K562 (cell line): ENCODE data around the gene MON2. TPM values are rescaled to one million over a fixed set of nuclear protein-coding genes. Genes with fewer than 3 reads are reported as not detected.

Experiments
- ARID1B ChIP-seq: fragments of 450-650 bp; IDR thresholded peaks from 2 replicates; pipeline ENCODE4 v1.6.1; 2016; ENCODE audit warnings: antibody characterized with exemption, mild to moderate bottlenecking, inconsistent platforms
- ARID3B ChIP-seq: fragments of 250-450 bp; sonication (Bioruptor Pico); IDR thresholded peaks from 2 replicates; pipeline ENCODE4 v1.4.0; 2020; ENCODE audit warnings: borderline replicate concordance
- CBFA2T3 ChIP-seq: fragments of 450-650 bp; IDR thresholded peaks from 2 replicates; pipeline ENCODE4 v1.6.1; 2017
- CTBP1 ChIP-seq: fragments of 450-650 bp; IDR thresholded peaks from 2 replicates; pipeline ENCODE4 v1.6.1; 2016; ENCODE audit warnings: borderline replicate concordance
- ELF1 ChIP-seq: fragments of 200-800 bp; sonication (Bioruptor generic); IDR thresholded peaks from 2 replicates; pipeline ENCODE4 v1.6.1; 2016; ENCODE audit warnings: missing genetic modification characterization, missing compliant biosample characterization
- GATA2 ChIP-seq: sonication (generic); formaldehyde crosslinking; IDR thresholded peaks from 2 replicates; pipeline ENCODE4 v1.4.0; 2020; ENCODE audit warnings: mild to moderate bottlenecking, missing genetic modification reagents
- KDM5B ChIP-seq: fragments of 200-600 bp; sonication (generic); IDR thresholded peaks from 2 replicates; pipeline ENCODE4 v1.6.1; 2012; ENCODE audit warnings: low read depth, mild to moderate bottlenecking, moderate library complexity, low read length, control low read depth, inconsistent platforms; ENCODE audit not compliant: insufficient replicate concordance
- SMARCA4 ChIP-seq: fragments of 450-650 bp; IDR thresholded peaks from 2 replicates; pipeline ENCODE4 v1.6.1; 2016
- SOX6 ChIP-seq: fragments of 450-650 bp; IDR thresholded peaks from 2 replicates; pipeline ENCODE4 v1.6.1; 2014; ENCODE audit warnings: mild to moderate bottlenecking
- SP1 ChIP-seq: sonication (generic); formaldehyde crosslinking; IDR thresholded peaks from 2 replicates; pipeline ENCODE4 v1.8.1; 2022; ENCODE audit warnings: mild to moderate bottlenecking, missing genetic modification reagents
- TCF7 ChIP-seq: sonication (generic); IDR thresholded peaks from 2 replicates; pipeline ENCODE4 v1.6.1; 2016; ENCODE audit warnings: antibody characterized with exemption, borderline replicate concordance
- TEAD4 ChIP-seq, 2 experiments: sonication (generic) in 1 of 2; formaldehyde crosslinking in 1 of 2; IDR thresholded peaks; 2 replicates each; pipeline versions ENCODE4 v1.6.1 to v1.8.0; 2012 to 2022; ENCODE audit warnings: borderline replicate concordance in 1 of 2, inconsistent platforms in 1 of 2, low read length in 1 of 2, mild to moderate bottlenecking in 1 of 2, missing genetic modification reagents in 1 of 2
- TFAM ChIP-seq: fragments of 250-450 bp; sonication (Bioruptor Pico); conservative IDR thresholded peaks from 2 replicates; pipeline ENCODE4 v1.5.0; 2021; ENCODE audit warnings: mild to moderate bottlenecking, moderate library complexity
- ZBTB43 ChIP-seq: sonication (generic); formaldehyde crosslinking; IDR thresholded peaks from 2 replicates; pipeline ENCODE4 v1.8.0; 2023; ENCODE audit warnings: mild to moderate bottlenecking, missing genetic modification reagents
- ZNF197 ChIP-seq: fragments of 200-800 bp; sonication (Bioruptor generic); IDR thresholded peaks from 2 replicates; pipeline ENCODE4 v1.6.1; 2016; ENCODE audit warnings: low read depth, missing genetic modification characterization, missing compliant biosample characterization
- polyA plus RNA-seq, 8 experiments: library from polyadenylated mRNA; depleted of rRNA in 4 of 8; stranded (reverse) in 5 of 8; unstranded in 3 of 8; fragments of >200 nt; fragmentation: Nextera tagmentation in 2 of 8; fragmentation: Illumina TruSeq in 1 of 8; extraction: Ambion mirVana in 2 of 8; extraction: Trizol in 1 of 8; gene quantifications; 2 replicates each; pipeline versions ENCODE4 v1.2.1 to v1.2.3, GENCODE V29; 2011 to 2014; ENCODE audit warnings: inconsistent platforms in 1 of 8, missing spikeins in 1 of 8
- total RNA-seq, 7 experiments: library from RNA; depleted of rRNA in 6 of 7; stranded (reverse); fragments of >200 nt in 6 of 7; fragmentation: Illumina TruSeq in 2 of 7; extraction: Trizol in 2 of 7; gene quantifications; 2 replicates each; pipeline versions ENCODE4 v1.2.1 to v1.2.3, GENCODE V29; 2011 to 2021; ENCODE audit warnings: low replicate concordance in 1 of 7
- TF ChIP-seq, protein P1 (sequence below): fragments of 250-450 bp; sonication (Bioruptor Pico); IDR thresholded peaks from 2 replicates; pipeline ENCODE4 v1.9.0; 2021; ENCODE audit warnings: mild to moderate bottlenecking
- TF ChIP-seq, protein P2 (sequence below), 2 experiments: fragments of 450-650 bp in 1 of 2; sonication (generic) in 1 of 2; formaldehyde crosslinking in 1 of 2; IDR thresholded peaks; 2 replicates each; pipeline versions ENCODE4 v1.7.1 to v1.9.0; 2016 to 2022; ENCODE audit warnings: inconsistent platforms in 1 of 2, mild to moderate bottlenecking in 1 of 2, missing genetic modification reagents in 1 of 2

The MON2 gene
- total and polyA plus RNA-seq, 9 of the 15 experiments (the other 6 are each of a cell fraction or from before 2014, with no cell fraction given), result 3.6 to 31.6 (median 16.8) TPM

DNA sequence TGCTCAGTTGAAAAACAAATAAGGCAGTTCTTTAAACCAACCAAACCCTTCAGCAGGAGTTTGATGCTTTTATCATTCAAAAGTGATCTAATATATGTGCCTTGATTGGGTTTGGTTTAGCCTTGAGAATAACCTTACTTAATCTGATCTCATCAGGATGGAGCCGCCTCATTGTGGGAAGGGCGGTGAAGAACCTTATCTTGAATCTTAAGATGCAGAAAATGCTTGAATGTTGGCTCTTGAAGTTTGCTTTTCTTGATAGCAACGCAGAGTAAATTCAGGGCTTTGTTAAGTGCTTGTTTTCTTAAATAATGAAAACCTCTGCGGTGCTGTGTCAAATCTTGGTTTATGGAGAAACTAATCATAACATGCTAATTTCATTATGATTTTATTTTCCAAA is 138.2 kb downstream of the MON2 start (continued):
- TF ChIP-seq TCF7, result no peak
- TF ChIP-seq CBFA2T3, result peak; percentile 27; the same call in 1 of the 2 replicates
- TF ChIP-seq TEAD4 (IDR thresholded peaks at IDR 0.05; ENCODE audit: low read length), result peak; percentile 32; the same call in 1 of the 2 replicates
- TF ChIP-seq TEAD4 (CRISPR knock-in tag; IDR thresholded peaks at IDR 0.05; ENCODE audit: borderline replicate concordance), result no peak
- TF ChIP-seq ELF1 (tag), result no peak
- TF ChIP-seq CTBP1, result peak; percentile 30; the same call in 1 of the 2 replicates
- peak; percentile 52; the same call in 1 of the 2 replicates for TF ChIP-seq SOX6
- TF ChIP-seq ZBTB43 (CRISPR knock-in tag), result no peak
- 0 out of 2 replicates have a peak, but pooled peaks have one; percentile 23 for TF ChIP-seq ARID1B
- peak; percentile 61 for TF ChIP-seq GATA2 (CRISPR knock-in tag)
- TF ChIP-seq ZNF197 (CRISPR knock-in tag), result no peak
- no peak for TF ChIP-seq SP1 (CRISPR knock-in tag)
- peak; percentile 59; the same call in 1 of the 2 replicates for TF ChIP-seq SMARCA4
- TF ChIP-seq KDM5B, result no peak
- TF ChIP-seq, protein P1, sequence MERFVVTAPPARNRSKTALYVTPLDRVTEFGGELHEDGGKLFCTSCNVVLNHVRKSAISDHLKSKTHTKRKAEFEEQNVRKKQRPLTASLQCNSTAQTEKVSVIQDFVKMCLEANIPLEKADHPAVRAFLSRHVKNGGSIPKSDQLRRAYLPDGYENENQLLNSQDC (CRISPR knock-in tag), result no peak
- TF ChIP-seq, protein P2, sequence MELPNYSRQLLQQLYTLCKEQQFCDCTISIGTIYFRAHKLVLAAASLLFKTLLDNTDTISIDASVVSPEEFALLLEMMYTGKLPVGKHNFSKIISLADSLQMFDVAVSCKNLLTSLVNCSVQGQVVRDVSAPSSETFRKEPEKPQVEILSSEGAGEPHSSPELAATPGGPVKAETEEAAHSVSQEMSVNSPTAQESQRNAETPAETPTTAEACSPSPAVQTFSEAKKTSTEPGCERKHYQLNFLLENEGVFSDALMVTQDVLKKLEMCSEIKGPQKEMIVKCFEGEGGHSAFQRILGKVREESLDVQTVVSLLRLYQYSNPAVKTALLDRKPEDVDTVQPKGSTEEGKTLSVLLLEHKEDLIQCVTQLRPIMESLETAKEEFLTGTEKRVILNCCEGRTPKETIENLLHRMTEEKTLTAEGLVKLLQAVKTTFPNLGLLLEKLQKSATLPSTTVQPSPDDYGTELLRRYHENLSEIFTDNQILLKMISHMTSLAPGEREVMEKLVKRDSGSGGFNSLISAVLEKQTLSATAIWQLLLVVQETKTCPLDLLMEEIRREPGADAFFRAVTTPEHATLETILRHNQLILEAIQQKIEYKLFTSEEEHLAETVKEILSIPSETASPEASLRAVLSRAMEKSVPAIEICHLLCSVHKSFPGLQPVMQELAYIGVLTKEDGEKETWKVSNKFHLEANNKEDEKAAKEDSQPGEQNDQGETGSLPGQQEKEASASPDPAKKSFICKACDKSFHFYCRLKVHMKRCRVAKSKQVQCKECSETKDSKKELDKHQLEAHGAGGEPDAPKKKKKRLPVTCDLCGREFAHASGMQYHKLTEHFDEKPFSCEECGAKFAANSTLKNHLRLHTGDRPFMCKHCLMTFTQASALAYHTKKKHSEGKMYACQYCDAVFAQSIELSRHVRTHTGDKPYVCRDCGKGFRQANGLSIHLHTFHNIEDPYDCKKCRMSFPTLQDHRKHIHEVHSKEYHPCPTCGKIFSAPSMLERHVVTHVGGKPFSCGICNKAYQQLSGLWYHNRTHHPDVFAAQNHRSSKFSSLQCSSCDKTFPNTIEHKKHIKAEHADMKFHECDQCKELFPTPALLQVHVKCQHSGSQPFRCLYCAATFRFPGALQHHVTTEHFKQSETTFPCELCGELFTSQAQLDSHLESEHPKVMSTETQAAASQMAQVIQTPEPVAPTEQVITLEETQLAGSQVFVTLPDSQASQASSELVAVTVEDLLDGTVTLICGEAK (IDR thresholded peaks at IDR 0.05), result no peak
- TF ChIP-seq, protein P2 (CRISPR knock-in tag; IDR thresholded peaks at IDR 0.05), result no peak
- TF ChIP-seq ARID3B (CRISPR knock-in tag), result no peak
- no peak for TF ChIP-seq TFAM (CRISPR knock-in tag)
